HG03159 (cell line): ENCODE data around the gene PIAS1.
"Not testable (repeated sequence)": the region's sequence is repeated elsewhere in the genome, so short reads cannot be mapped to it uniquely, and the experiment has no call there.

Experiments used
- ATAC-seq: cut with Tn5 transposase; IDR thresholded peaks from one replicate; pipeline ENCODE4 v1.9.1; 2021; ENCODE audit warnings: mild to moderate bottlenecking, moderate library complexity; ENCODE audit not compliant: unreplicated experiment

Gene PIAS1

DNA sequence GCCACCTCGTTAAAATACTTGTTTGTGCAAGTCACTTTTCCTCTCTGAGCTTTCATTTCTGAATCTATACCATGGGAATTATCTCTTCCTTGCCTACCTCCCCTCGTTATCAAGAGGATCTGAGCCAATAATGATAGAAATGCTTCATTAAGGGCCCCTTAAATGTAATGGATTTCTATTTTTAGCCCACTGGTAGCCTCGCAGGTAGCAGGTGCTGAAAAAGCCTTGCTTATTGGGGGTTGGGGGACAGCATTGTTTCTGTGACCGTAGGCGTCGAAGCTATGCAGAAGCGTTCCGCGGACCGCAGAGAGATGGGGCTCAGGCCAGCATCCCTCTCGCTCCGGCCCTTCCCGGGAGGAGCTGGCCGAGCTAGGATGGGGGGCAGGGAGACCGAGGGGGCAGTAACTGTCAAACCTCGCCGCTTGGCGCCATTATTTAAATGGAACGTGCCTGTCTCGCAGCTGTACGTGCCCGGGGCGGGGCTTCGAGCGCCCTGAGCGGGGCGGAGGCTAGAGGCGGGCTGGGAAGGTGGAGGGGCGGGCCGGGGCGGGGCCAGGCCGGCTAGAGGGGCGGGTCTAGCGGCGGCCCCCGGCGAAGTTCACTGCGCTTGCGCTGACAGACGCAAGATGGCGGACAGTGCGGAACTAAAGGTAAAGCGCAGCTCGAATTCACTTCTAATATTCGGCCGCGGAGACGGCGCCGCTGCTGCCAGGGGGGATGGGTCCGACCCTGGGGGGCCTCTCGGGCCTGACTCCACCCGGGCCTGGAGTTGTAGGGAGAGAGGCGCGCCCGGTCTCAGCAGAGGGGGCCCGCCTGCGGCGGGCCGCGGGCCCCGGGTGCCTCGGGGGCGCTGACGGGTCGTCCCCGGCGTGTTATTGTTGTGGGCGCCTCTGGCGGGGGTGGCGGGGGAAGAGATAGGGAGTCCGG lies at the start of gene PIAS1:
Gene PIAS1 (plus strand): TSS at position 615 of the 927 bp plus-strand sequence. CDS start 12 bp downstream, at position 627.
- ATAC-seq, result peak; percentile 73

DNA sequence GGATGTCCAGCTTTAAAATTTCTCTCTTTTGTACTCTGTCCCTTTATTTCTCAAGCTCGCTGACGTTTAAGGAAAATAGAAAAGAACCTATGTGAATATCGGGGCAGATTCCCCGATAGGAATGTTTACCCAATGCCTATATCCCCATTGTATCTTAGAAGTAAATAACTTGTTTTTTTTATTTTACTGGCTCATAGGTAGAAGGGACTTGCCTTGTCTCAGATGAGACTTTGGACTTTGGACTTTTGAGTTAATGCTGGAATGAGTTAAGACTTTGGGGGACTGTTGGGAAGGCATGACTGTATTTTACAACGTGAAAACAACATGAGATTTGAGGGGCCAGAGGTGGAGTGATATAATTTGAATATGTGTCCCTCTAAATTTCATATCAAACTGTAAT lies 46.5 kb upstream of the PIAS1 start:
- not testable (repeated sequence) for ATAC-seq

DNA sequence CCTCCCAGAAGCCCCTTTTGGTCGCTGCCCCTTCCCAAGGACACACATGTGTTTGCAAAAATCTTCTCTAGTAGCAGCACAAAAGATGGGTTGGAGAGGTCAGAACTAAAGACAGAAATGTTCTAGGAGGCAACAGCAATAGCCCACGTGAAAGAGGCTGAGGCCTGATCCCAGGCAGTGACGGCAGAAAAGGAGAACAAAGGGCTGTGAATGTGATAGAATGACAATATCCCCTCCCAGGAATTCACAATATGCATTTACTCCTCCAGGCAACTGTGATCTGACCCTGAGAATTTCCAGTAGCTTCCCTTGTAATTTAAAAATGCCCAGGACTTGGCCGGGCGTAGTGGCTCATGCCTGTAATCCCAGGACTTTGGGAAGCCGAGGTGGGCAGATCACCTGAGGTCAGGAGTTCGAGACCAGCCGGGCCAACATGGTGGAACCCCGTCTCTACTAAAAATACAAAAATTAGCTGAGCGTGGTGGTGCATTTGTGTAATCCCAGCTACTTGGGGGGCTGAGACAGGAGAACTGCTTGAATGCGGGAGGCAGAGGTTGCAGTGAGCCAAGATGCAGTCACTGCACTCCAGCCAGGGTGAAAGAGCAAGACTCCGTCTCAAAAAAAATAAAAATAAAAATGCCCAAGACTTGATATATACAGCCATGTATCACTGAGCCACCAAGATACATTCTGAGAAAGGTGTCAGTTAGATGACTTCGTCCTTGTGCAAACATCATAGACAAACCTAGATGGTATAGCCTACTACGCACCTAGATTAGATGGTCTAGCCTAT lies 43.6 kb upstream of the PIAS1 start:
- ATAC-seq, result no peak

DNA sequence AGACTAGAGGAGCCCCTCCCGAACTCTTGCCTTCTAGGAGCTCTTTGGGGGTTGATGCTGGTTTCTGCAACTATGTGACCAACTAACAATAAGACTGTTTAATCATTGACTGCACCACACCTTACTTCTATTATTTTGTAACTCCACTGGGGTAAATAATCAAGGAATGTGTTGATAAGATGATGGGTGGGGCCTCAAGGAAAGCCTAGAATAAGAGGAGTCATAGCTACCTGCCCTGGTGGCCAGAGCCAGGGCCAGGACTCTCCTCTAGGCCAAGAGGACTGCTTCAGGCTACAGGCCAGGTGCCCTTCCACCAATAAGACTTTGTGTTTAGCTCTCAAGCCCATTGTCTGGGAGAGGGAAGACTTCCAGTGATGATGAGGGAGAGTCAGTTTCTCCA lies 41.2 kb upstream of the PIAS1 start:
- ATAC-seq, result no peak

DNA sequence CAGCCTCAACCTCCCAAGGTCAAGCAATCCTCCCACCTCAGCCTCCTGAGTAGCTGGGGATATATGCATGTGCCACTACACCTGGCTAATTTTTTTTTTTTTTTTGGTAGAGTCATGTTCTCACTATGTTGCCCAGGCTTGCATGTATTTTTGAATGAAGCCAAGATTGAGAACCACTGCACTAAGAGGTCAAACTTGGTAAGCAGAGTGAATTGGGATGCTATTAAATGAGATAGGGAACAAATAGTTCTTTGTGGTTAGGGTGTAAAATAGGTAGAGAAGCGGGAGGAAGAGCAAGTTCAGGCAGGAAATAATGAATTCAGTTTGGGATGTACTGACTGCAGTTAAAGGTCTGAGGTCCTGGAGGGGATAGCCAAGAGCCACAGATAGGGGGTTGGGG lies 39.9 kb upstream of the PIAS1 start:
- ATAC-seq, result no peak

DNA sequence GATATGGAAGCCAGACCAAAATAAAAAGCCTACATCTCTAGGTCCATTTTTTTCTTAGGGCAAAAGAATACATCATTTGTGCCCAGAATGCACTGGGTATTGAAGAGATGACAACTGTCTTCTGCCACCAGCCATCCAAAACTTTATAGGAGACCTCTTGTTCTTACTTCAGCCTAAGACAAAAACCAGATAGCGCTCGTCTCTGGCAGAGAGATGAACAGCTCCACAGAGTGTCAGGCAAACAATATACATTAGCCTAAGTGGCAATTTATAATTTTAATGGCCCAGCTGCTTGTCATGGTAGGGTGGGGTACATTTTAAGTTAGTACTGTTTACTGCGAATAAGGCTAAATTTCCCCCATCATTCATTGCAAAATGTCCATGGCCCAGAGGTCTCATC lies 38.9 kb upstream of the PIAS1 start:
- no peak for ATAC-seq

DNA sequence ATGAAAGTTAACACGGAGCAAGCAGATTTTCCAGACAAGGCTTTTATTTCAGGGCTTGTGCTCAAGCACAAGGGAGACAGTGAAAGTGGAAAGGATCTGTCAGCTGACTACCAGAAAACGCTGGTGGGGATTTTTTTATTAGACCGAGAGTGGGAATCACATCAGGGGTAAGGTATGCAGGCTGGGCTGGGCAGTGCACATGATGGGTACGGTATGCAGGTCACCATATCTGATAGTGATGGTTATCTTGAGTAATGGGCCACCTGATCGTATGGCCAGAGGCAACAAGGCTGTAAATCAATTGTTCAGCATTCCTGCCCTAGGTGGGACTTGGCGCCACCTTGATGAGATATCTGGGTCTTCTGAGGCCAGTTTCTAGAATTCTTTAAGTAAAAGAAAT lies 36.9 kb upstream of the PIAS1 start:
- ATAC-seq, result no peak

DNA sequence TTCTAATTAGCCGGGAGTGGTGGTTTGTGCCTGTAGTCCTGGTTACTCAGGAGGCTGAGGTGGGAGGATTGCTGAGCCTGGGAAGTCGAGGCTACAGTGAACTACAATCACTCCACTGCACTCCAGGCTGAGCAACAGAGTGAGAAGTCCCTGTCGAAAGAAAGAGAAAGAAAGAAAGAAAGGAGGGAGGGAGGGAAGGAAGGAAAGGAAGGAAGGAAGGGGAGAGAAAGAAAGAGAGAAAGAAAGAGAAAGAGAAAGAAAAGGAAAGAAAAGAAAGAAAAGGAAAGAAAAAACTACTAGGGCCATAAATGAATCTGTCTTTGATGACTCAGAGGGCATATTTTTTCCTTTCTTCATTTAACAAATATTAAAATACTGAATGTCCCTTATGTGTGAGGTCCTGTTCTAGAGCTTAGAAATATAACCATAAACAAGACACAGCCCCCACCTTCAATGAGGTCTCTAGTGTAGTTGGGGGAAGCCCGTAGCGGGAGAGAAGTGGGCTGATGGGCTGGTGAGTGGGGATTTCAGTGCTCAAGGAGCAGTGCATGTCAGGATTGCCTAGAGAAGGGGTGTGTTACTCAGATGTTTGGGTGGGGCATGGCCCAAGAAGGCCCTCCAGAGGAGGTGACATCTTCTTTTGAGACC lies 35.2 kb upstream of the PIAS1 start:
- ATAC-seq, result no peak

DNA sequence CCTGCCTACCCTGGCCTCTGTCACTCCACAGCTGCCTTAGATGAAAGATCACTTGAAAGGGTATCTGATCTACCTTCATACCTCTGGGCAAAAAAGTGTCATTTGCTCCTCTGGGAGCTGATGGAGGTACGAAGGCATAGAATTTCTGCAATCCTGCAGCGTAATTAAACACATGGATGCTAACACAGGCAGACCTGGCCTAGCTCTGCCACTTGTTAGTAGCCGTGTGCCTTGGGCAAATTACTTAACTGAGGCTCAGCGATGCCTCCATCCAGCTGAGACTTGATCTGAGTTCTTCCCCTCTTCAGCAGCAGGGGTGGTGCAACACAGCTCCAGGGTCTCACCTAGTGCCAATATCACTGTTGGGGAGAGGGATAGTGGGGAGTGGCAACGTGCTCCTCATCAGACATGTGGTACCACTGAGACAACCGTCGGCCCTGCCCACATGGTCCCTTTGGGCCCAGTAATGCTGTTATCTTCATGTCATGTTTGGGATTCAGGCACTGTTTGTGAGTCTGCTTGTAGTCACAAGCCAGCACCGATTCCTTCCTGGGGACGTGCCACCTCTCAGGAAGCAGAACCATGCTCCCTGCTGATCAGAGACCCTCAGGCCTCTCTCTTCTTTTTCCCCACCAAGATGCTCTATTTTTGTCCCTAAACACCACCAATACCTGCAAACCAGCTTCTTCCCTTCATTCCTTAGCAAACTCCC lies 34.1 kb upstream of the PIAS1 start:
- ATAC-seq, result no peak

DNA sequence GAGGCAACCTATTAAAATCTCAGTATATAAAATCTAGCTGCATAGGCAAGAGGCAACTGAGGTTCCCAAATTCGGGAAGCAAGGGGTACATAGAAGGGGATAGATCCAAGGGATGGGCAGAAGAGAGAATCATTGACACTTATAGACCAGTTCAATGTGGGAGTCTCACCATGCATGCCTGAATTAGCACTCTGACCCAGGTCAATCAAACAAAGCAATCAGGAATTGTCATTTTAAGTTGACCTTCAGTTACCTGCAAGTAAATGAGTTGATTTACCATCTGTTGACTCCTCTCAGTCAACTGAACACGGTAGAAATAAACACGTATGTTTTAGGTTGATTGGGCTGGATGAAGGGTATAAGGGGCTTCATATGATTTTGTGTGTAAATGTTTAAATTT lies 33.4 kb upstream of the PIAS1 start:
- no peak for ATAC-seq

DNA sequence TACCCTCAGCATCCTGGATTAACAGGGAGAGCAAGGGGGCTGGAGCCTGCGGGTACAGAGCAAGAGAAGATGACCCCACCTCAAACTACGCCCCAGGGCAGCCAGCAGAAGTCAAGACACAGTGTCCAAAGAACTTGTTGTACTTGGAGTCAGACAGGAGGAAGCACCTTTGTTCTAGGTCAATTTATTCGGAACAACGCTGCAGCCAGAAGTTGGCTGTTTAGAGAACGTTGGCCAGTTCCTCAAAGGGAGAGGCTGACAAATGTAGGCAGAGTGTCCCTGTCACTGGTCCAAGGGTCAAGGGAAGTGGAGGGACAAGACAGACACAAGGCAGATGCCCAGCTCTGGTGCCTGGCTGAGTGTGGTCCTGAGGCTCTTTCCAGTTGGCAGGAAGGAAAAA lies 32.1 kb upstream of the PIAS1 start:
- ATAC-seq, result no peak

DNA sequence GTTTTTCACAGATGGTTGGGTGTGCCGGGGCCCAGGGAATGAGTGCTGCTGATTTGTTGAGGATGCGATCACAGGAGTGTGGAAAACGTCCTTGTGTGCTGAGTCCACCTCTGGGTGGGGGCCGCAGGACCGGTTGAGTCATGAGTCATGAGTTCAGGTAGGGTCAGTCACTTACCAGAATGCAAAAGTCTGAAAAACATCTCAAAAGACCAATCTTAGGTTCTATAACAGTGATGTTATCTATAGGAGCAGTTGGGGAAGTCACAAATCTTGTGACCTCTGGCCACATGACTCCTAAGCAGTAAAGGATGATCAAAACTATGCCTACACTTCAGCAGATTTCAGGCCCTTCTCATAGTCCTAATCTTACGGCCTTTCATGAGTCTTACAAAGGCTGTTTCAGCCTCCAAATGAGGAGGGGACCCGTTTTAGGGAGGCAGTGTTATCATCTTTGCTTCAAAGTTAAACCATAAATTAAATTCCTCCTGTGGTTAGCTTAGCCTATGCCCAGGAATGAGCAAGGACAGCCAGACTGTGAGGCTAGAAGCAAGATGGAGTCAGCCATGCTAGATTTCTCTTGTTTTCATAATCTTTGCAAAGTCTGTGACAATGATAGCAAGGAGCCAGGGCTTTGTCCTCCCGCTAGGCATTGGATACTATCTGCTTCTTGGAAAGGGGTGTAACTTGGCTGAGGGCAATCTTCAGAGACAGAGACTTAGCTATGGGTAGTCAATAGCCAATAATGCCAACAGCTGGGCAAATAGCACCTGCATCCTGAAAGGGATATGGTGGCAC lies 30.6 kb upstream of the PIAS1 start:
- no peak for ATAC-seq

DNA sequence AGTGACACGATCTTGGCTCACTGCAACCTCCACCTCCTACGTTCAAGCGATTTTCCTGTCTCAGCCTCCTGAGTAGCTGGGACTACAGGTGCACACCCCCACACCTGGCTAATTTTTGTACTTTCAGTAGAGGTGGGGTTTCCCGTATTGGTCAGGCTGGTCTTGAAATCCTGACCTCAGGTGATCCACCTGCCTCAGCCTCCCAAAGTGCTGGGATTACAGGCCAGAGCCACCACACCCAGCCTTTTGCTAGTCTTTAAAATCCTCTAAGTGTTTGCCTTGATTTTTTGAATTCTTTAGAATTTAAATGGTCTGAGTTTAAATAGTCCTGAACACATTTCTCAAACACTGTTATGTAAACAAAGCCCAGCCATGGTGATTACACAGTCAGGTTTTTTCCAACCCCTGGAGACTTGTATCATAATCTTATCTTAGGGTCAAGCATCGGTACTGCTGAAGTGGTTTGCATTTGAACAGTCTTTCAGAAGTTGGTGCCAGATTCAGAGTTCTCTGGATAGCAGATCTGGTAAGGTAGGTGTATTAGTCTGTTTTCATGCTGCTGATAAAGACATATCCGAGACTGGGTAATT lies 28.2 kb upstream of the PIAS1 start:
- ATAC-seq, result no peak

DNA sequence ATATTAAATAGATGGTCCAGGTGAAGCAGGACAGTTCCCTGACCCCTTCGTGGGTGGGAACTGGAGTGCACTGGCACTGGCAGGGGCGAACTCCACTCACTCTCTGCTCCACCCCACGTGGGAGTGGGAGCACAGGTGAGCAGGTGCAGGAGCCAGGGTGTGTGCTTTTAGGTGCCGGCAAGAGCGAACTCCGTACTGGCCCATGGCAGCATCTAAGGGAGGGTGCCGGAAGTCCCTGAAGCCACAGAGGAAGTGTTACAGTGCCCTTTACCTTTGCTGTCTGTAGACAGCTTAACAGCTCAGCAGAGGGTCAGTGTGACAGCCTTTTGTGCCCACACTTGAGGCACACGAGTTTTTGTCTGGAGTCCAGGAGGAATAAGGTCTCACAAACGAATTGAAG lies 26.7 kb upstream of the PIAS1 start:
- ATAC-seq, result no peak

DNA sequence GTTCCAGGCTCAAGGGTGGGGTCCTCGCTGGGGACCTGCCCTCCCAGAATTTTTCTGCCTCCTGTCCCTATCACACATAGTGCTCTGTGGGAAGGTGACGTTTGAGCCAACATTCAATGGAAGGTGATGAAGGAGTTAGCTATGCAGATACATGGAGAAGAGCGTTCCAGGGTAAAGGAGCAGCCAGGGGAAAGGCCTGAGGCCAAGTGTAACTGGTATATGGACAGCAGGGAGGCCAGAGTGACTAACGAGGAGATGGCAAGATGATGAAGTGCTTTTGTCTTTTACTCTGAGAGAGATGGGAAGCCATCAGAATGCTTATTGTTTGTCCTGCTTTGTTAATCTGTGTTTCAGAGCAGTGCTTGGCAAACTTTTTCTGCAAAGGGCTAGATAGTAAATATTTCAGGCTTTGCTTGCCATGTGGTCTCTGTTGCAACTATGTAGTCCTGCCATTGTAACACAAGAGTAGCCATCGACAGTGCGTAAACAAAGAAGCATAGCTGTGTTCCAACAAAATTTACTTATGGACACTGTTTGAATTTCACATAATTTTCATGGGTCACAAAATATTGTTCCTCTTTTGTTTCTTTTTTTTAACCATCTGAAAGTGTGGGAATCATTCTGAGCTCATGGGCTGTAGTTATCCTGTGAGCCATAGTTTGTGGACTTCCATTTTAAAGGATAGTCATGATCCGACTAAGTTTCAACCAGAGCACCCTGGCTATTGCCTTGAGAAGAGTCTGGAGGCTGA lies 25.8 kb upstream of the PIAS1 start:
- no peak for ATAC-seq

DNA sequence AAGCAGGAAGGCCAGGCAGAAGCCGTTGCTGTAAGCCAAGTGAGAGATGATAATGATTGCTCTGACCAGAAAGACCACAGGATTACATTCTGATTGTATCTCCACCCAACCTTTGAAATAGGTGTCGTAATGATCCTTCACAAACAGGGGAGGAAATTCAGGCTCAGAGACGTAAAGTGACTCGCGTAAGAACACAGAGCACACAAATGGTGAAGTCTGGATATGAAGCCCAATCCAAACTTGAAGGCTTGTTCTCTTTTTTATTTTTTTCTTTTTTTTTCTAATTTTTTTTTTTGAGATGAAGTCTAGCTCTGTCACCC lies 25.3 kb upstream of the PIAS1 start:
- no peak for ATAC-seq

DNA sequence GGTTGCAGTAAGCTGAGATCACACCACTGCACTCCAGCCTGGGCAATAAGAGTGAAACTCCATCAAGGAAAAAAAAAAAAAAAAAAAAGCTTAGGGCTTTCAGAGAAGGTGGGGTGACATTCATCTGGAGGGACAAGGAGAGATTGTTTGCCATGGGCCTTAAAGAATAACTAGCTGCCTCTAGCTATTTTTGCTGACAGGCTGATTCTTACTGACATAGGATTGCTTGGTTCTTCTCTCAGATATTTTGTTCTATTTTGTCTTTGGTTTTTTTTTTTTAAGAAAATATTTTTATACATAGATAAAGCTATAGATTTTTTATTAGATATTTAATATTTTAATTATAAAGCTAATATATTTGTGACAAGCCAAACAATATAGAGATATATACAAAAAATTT lies 24.2 kb upstream of the PIAS1 start:
- no peak for ATAC-seq

DNA sequence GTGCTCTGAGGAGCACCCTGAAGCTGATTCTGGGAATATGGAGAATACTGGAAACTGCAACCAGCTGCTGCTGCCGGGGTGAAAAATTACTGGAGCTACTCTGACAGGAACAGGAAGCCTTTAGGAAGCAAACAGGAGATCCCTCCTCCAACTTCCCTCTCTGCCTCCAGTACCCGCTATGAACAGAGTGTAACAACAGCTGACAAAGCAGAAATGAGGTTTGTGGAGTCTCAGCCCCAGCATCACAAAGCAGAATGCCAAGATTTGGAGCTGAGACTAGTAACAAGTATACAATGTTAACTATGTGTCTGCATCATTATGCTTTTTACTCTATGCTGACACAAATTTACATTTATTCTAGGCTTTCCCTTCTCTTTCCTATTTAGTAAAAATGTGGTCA lies 22.7 kb upstream of the PIAS1 start:
- no peak for ATAC-seq

DNA sequence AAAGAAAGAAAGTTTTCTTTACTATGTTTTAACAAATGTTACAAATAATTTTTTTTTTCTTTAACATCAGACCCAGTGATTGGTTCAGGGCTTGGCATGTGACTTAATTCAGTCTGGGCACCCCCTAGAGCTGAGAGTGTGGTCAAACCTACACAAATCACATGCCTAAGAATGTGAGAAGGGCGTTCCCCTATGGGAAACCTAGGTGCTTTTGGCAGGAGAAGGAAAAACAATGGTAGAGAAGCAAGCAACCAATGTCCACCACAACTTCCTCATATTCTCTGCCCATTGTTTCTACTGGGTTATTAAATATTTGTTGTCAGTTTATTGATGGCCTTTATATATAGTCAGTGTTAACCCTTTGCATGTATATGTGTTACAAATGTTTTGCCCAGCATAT lies 21.4 kb upstream of the PIAS1 start:
- ATAC-seq, result no peak
